ENCODE results near the gene CLPSL1.

DNA sequence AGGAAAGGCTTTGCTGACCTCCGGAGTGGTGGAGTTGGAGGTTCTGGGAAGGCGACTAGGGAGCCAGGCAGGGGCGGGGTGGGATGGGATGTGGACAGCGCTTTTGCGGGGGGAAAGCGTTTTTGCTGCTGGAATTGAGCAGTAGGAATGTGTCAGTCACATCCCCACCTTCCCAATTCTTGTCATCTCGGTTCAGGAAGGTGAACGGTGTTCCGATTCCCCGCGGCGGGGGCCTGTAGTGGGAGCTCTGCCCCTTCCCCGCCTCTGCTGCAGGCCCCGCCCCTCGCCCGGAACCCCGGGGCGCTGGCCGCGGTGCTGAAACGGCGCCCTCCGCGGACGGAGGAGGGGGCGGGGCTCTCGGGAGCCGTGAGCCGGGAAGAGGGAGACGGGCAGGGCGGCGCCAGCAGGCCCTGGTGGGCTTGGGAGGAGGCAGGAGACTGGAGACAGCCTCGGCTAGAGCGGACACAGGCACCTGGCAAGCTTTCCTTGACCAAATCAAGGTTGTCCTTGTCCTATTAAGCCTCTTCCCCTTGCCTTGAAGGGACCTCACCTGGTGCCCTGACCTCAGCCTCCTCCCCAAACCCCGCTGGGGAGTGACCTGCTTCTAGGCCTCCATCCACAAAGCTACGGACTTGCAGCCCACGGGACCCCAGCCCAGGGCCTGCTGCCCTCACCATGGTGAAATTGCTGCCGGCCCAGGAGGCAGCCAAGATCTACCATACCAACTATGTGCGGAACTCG, 24.3 kb downstream of the CLPSL1 start, which contains the start of gene LHFPL5:
- no peak for TF ChIP-seq CTCF (conservative IDR thresholded peaks at IDR 0.05)
- TF ChIP-seq EZH2 (IDR thresholded peaks at IDR 0.05; ENCODE audit: low read depth), result no peak

Data from PC-9 (cell line).